Measurements from ENCODE around the gene ECE1. TPM values are rescaled to one million over a fixed set of nuclear protein-coding genes. Genes with fewer than 3 reads are reported as not detected.
A peak's percentile ranks its signal among the peaks of the same experiment; 100 is the strongest.
"Not testable (repeated sequence)": the region's sequence is repeated elsewhere in the genome, so short reads cannot be mapped to it uniquely, and the experiment has no call there.

Gene ECE1
- total RNA-seq, 1 experiment from 2014 or later, result 46.4 TPM

DNA sequence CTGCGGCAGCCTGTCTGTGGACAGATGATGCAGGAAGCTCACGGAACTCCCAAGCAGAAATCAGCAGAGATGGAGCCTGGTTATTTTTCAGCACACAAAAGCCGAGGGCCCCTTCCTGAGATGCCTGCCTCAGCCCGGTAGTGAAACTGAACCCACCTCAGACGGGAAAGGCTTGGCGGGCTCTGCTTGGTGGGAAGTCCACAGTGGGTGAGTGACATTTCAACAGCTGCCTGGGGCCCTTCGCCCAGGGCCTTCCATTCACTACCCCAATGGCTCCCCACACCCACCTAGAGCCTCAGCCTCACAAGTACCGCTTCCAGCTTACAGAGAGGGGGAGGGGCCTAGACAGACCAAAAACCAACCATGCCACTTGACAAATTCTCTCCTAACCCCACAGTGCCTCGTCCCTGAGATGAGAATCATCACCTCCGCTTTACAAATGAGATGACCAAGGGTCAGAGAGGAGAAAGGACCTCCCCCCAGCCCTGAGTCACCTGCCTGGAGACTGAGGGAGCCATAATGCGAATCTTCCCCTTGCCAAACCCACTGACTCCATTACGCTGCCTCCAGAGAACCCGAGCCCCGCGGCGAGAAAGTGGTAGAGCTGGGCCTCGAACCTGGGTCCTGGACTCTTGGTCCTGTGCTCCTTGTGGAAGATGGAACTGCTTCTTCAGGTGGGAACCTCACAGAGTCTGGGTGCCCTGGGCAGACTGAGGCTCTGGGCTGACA, 3.4 kb upstream of the ECE1 start:
- Histone ChIP-seq H3K36me3 (replicated peaks; ENCODE audit: control insufficient read depth, insufficient read depth, low read length) (no peaks in the 10 kb centered on the region), H3K4me3 (ENCODE audit: insufficient read depth, low read depth, low read length) (no peak overlapping the region), H3K27me3 (ENCODE audit: control insufficient read depth, insufficient read depth, low read length) (no peaks in the 10 kb centered on the region)
- DNase-seq, result no peak

DNA sequence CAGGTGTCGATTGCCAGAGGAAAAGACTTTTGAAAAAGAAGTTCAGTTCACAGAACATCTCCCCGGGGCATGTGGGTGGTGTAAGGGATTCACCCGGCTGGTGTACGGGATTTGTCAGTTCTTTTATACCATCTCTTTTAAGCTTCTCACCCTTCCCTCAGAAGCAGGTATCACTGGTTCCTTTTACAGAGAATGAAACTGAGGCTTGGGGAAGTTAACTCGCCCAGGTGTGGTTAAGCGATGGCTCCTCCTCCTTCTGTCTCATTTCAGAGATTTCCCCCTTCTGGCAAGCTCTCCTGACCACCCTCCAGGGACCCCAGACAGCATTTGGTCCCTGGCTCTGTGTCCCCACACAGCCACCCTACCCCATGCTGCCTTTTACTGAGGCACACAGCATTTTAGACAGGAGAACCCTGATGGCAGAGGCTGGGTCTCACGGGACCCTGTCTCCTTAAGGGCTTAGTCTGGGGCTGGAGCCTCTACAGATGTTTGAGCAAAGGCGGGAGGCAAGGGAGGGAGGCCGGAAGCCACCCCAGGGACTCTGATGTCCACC, 2.8 kb upstream of the ECE1 start:
- Histone ChIP-seq H3K4me3 (ENCODE audit: insufficient read depth, low read depth, low read length) (no peak overlapping the region), H3K27me3 (ENCODE audit: control insufficient read depth, insufficient read depth, low read length) (no peaks in the 10 kb centered on the region), H3K36me3 (replicated peaks; ENCODE audit: control insufficient read depth, insufficient read depth, low read length) (no peaks in the 10 kb centered on the region)
- no peak for DNase-seq

DNA sequence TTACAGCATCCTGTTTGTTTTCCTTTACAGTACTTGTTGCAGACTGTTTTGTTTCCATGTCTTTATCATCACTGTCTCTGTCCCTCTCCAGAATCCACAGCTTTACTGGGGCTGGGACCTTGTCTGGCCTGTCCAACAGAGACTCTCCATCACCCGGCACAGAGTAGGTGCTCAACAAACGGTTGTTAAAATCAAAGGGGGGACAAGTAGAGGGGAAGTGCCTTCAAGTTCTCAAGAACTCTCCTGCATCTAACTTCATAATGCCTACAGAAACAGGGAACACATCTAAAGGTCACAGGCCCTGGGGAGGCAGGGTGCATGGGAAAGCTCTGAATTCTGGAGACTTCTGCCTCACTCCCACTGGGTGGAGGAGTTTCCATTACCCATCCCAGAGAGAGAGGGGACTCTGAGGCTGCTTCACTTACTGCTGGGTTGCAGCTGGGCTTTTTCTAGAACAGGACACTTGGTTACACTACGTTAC, 2.3 kb upstream of the ECE1 start:
- Histone ChIP-seq H3K4me3 (ENCODE audit: insufficient read depth, low read depth, low read length) (no peak overlapping the region), H3K27me3 (ENCODE audit: control insufficient read depth, insufficient read depth, low read length) (no peaks in the 10 kb centered on the region), H3K36me3 (replicated peaks; ENCODE audit: control insufficient read depth, insufficient read depth, low read length) (no peaks in the 10 kb centered on the region)
- DNase-seq, result no peak

DNA sequence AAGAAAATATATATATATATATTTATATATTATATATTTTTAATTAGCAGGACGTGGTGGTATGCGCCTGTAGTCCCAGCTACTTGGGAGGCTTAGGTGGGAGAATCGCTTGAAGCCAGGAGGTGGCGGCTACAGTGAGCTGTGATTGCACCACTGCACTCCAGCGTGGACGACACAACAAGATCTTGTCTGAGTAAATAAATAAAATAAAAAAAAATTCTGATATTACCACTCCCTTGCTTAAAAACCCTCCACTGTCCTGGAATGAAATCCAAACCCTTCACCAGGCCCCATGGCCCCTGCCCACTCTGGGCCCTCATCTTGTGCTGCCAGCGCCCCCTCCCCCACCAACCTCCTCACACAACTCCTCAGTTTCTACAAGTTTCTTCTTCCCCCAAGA, 1.7 kb upstream of the ECE1 start:
- no peak overlapping the region for H3K4me3 ChIP-seq (ENCODE audit: insufficient read depth, low read depth, low read length)
- no peaks in the 10 kb centered on the region for H3K27me3 ChIP-seq (ENCODE audit: control insufficient read depth, insufficient read depth, low read length)
- H3K36me3 ChIP-seq (replicated peaks; ENCODE audit: control insufficient read depth, insufficient read depth, low read length), result no peaks in the 10 kb centered on the region
- DNase-seq, result no peak

- Histone ChIP-seq H3K4me3 (ENCODE audit: insufficient read depth, low read depth, low read length) (no peak overlapping the region), H3K27me3 (ENCODE audit: control insufficient read depth, insufficient read depth, low read length) (no peaks in the 10 kb centered on the region)
These were observed 921 bp upstream of the ECE1 start for GRCh38 chr1:21291184-21291583.

DNA sequence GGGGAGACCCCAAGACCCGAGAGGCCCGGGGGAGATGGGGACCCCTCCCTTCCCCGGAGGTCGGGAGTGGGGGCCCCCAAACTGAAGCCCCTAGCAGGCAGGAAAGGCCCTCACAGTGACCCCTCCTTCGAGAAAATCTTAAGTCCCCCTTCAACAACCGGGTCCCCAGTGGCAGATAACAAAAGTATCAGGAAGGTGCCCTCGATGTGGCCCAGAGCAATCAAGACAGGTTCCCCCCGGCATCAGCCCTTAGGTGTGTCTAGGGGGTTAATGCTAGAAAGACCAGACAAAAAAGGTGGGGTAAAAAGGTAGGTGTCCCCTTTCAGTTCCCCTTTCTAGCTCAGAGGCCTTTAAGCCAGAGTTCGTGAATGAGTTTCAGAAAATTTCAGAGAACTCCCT, 282 bp upstream of the ECE1 start:
- H3K36me3 ChIP-seq (replicated peaks; ENCODE audit: control insufficient read depth, insufficient read depth, low read length), result no peaks in the 10 kb centered on the region
- peak; percentile 79 for DNase-seq
- no peaks in the 10 kb centered on the region for H3K27me3 ChIP-seq (ENCODE audit: control insufficient read depth, insufficient read depth, low read length)
- H3K4me3 ChIP-seq (ENCODE audit: insufficient read depth, low read depth, low read length), result peak overlapping the region; percentile 82

More at GRCh38 chr1:21291184-21291583, 921 bp upstream of the ECE1 start:
- DNase-seq, result no peak
- no peaks in the 10 kb centered on the region for H3K36me3 ChIP-seq (replicated peaks; ENCODE audit: control insufficient read depth, insufficient read depth, low read length)

DNA sequence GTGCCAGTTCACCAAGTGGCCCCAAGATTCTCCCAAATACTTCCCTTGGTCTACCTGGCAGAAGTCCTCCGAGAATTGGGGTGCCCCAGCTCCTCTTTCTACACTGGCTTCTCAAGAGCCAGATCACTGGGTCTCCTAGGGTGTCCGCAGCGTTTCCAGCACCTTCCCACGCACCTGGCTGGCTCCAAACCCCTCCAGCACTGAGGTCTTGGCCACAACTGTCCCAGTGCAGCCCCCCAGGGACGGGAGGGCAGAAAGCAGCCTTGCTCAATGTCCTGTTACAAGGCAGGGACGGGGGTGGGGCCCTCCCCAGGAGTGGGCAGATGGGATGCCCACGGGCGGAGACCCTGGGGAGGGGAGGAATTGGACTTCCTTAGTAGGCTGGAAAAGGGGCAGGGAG, 1.1 kb downstream of the ECE1 start:
- DNase-seq, result no peak
- peak overlapping the region; percentile 82; the same call in 1 of the 2 replicates for H3K4me3 ChIP-seq (ENCODE audit: insufficient read depth, low read depth, low read length)
- H3K36me3 ChIP-seq (replicated peaks; ENCODE audit: control insufficient read depth, insufficient read depth, low read length), result no peaks in the 10 kb centered on the region
- no peaks in the 10 kb centered on the region for H3K27me3 ChIP-seq (ENCODE audit: control insufficient read depth, insufficient read depth, low read length)

DNA sequence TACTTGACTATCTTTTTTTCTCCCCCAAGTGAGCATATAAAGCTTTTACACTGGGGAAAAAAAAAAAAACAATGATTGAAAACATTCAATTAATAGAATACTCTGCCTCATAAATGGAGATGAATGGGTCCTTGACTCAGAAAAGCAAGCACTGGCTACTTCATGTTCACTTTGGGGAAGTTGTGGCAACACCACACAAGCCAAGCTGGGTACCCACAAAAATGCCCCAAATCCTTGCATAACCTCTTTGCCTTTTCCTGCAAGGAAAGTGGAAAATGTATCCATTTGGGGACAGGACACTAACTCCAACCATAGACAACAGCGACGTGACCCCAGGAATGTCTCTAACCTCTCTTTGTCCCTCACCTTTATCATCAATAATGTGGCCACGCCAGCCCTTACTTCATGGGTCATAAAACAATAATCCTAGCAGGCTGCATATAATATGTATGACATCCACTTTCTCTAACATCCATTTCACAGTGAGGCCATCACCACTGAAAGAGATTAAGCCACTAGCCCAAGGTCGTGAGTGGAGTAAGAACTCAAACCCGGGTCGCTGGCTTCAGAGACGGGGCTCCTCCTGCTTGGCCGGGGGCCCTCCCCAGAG, 2.3 kb downstream of the ECE1 start:
- Histone ChIP-seq H3K4me3 (ENCODE audit: insufficient read depth, low read depth, low read length) (no peak overlapping the region), H3K27me3 (ENCODE audit: control insufficient read depth, insufficient read depth, low read length) (no peaks in the 10 kb centered on the region), H3K36me3 (replicated peaks; ENCODE audit: control insufficient read depth, insufficient read depth, low read length) (no peaks in the 10 kb centered on the region)
- DNase-seq, result no peak

DNA sequence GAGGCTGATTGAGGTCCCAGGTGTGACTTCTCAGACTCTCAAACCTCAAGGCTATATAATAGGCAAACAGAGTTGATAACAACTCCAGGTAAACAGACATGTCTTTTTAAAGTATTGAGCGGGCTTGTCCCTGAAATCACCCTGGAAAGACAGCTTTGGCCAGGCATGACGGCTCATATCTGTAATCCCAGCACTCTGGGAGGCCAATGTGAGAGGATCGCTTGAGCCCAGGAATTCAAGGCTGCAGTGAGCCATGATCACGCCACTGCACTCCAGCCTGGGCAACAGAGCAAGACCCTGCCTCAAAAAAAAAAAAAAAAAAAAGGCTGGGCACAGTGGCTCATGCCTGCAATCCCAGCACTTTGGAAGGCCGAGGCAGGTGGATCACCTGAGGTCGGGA, 4.9 kb downstream of the ECE1 start:
- not testable (repeated sequence) for H3K36me3 ChIP-seq (replicated peaks; ENCODE audit: control insufficient read depth, insufficient read depth, low read length); H3K4me3 ChIP-seq (ENCODE audit: insufficient read depth, low read depth, low read length); DNase-seq; H3K27me3 ChIP-seq (ENCODE audit: control insufficient read depth, insufficient read depth, low read length)

GRCh38 chr1:21285055-21285372, 5.2 kb downstream of the ECE1 start:
- H3K36me3 ChIP-seq (replicated peaks; ENCODE audit: control insufficient read depth, insufficient read depth, low read length), result no peaks in the 10 kb centered on the region; the same call in 1 of the 2 replicates
- DNase-seq, result no peak
- H3K4me3 ChIP-seq (ENCODE audit: insufficient read depth, low read depth, low read length), result no peak overlapping the region
- no peaks in the 10 kb centered on the region for H3K27me3 ChIP-seq (ENCODE audit: control insufficient read depth, insufficient read depth, low read length)

DNA sequence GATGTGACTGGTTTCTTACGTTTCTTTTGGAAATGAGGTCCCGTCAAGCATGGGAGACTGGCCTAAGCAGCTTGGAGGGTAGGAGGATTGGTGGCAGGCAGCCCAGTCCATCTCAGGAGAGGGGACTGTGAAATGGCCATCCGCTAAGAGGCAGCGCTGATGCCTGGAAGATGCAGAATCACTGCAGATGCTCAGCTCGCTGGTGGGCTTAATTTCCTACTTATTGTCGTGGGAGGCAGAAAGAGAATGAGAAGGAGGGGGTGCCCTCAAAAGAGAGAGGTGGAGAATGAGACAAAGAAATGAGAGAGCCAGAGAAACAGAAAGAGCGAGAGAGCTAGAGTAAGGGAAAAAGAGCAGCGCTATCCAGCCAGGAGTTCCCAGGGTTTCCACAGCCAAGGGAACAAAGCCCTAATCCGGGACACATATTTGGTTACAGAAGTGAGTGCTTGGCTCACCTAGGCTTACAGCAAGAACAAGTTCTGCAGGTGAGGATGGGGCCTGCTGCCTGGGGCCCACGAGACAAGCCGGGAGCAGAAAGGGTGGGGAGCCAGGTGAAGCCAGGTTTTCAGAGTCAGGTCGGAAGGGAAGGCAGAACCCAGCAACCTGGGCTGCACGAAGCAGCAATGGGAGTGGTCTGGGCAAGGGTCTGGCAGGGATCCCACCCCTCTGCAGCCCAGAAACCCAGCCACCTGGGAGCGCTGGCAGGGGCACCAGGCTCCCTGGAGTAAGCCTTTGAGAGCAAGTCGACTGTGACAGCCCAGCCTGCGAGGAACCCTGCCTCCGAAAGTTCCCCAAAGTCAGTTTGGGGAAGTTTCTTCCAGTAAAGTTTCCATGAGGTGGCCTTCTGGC, 5.8 kb downstream of the ECE1 start:
- no peak for DNase-seq
- Histone ChIP-seq H3K27me3 (ENCODE audit: control insufficient read depth, insufficient read depth, low read length) (no peaks in the 10 kb centered on the region), H3K36me3 (replicated peaks; ENCODE audit: control insufficient read depth, insufficient read depth, low read length) (no peaks in the 10 kb centered on the region; the same call in 1 of the 2 replicates), H3K4me3 (ENCODE audit: insufficient read depth, low read depth, low read length) (no peak overlapping the region)

DNA sequence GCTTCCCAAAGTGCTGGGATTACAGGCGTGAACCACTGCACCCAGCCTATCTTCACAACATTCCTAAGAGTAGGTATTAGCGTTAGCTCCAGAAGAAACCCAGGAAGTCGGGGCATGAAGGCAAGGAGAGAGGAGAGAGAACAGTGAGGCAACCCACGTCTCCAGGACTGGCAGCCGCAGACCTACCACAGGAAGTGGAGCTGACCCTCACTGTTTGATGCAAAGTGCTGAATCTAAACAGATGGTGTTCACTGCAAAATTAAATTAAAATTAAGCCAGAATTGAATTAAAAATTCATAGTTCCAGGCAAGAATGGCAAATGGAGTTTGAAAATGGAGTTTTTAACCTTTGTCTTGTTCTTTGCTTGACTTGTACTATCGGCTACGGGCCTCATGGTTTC, 6.7 kb downstream of the ECE1 start:
- no peaks in the 10 kb centered on the region for H3K27me3 ChIP-seq (ENCODE audit: control insufficient read depth, insufficient read depth, low read length)
- DNase-seq, result no peak
- H3K4me3 ChIP-seq (ENCODE audit: insufficient read depth, low read depth, low read length), result no peak overlapping the region
- no peaks in the 10 kb centered on the region; the same call in 1 of the 2 replicates for H3K36me3 ChIP-seq (replicated peaks; ENCODE audit: control insufficient read depth, insufficient read depth, low read length)

DNA sequence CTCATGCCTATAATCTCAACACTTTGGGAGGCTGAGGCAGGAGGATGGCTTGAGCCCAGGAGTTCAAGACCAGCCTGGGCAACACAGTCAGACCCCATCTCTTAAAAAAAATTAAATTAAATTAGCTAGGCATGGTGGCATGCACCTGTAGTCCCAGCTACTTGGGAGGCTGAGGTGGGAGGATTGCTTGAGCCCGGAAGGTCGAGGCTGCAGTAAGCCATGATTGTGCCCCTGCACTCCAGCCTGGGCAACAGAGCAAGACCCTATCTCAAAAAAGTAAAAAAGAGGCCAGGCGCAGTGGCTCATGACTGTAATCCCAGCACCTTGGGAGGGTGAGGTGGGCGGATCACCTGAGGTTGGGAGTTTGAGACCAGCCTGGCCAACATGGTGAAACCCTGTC, 8.2 kb downstream of the ECE1 start:
- not testable (repeated sequence) for H3K27me3 ChIP-seq (ENCODE audit: control insufficient read depth, insufficient read depth, low read length); H3K36me3 ChIP-seq (replicated peaks; ENCODE audit: control insufficient read depth, insufficient read depth, low read length); DNase-seq; H3K4me3 ChIP-seq (ENCODE audit: insufficient read depth, low read depth, low read length)

DNA sequence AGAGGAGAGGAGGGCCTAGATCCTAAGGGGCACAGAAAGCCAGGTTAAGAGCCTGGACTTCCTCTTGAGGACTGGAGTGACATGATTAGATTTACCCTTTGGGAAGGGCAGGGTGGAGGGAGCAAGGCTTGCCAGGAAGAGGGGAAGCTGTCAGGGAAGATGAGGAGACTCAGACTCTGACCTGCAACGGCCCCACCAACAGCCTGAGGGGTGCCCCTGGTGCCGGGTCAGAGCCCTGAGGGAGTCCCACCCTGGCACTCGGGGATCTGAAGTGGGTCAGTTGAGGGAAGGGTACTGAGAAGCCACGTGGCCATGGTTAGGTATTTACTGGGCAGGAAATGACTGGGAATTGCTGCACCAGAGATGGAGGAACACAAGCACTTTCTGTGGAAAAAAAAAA, 9.8 kb downstream of the ECE1 start:
- no peaks in the 10 kb centered on the region; the same call in 1 of the 2 replicates for H3K36me3 ChIP-seq (replicated peaks; ENCODE audit: control insufficient read depth, insufficient read depth, low read length)
- DNase-seq, result no peak
- no peak overlapping the region for H3K4me3 ChIP-seq (ENCODE audit: insufficient read depth, low read depth, low read length)
- H3K27me3 ChIP-seq (ENCODE audit: control insufficient read depth, insufficient read depth, low read length), result no peaks in the 10 kb centered on the region

Data from H7 (cell line).